ENCODE data around the gene LAMA2. TPM values are rescaled to one million over a fixed set of nuclear protein-coding genes. Genes with fewer than 3 reads are reported as not detected.

Gene LAMA2
- total RNA-seq, 1 experiment from 2014 or later: 4.2 TPM

DNA sequence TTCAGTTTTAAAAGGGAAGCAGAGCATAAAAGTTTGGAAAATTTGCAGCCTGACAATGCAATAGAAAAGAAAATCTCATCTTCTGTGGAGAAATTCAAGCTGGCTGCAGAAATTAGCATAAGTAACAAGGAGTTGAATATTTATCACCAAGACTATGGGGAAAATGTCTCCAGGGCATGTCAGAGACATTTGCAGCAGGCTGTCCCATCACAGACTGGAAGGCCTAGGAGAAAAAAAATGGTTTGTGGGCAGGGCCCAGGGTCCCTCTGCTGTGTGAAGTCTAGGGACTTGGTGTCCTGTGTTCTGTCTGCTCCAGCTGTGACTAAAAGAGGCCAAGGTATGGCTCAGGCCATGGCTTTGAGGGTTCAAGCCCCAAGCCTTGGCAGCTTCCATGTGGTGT is 8.1 kb upstream of the LAMA2 start:
- Histone ChIP-seq H3K79me2 (ENCODE audit: insufficient read depth, low read length) (no peaks in the 10 kb centered on the region), H2BK120ac (ENCODE audit: low read depth, low read length, poor library complexity, severe bottlenecking) (no peak overlapping the region), H4K5ac (ENCODE audit: insufficient read length, low read depth, low read length) (no peak overlapping the region), H3K79me1 (ENCODE audit: insufficient read depth, low read depth, low read length, poor library complexity, severe bottlenecking) (no peaks in the 10 kb centered on the region), H3K18ac (ENCODE audit: insufficient read length, low read depth, low read length) (no peak overlapping the region), H2BK15ac (ENCODE audit: low read depth, low read length) (no peak overlapping the region), H3K4ac (ENCODE audit: low read depth, low read length) (no peak overlapping the region), H2AFZ (ENCODE audit: low read length) (no peak overlapping the region), H2AK5ac (ENCODE audit: insufficient read length, low read length) (no peak overlapping the region), H3K4me1 (ENCODE audit: insufficient read depth, low read length) (no peaks in the 10 kb centered on the region), H4K20me1 (ENCODE audit: control insufficient read depth, insufficient read depth, insufficient read length) (no peaks in the 10 kb centered on the region), H3K27ac (ENCODE audit: insufficient read length, low read depth, low read length) (no peak overlapping the region), H2BK20ac (ENCODE audit: low read depth, low read length, poor library complexity, severe bottlenecking) (no peak overlapping the region), H2BK12ac (ENCODE audit: insufficient read length, low read depth, low read length) (no peak overlapping the region), H4K91ac (ENCODE audit: insufficient read length, low read depth, low read length) (no peak overlapping the region), H4K8ac (replicated peaks; ENCODE audit: insufficient read length, low read depth, low read length) (no peak overlapping the region), H3K23me2 (ENCODE audit: insufficient read length, low read depth, low read length, poor library complexity, severe bottlenecking) (no peaks in the 10 kb centered on the region), H3K4me2 (ENCODE audit: insufficient read depth, insufficient read length, low read length) (no peak overlapping the region), H3T11ph (ENCODE audit: low read length) (no peak overlapping the region), H3K9me3 (ENCODE audit: control insufficient read depth, low read depth, low read length) (no peaks in the 10 kb centered on the region), H3K14ac (ENCODE audit: insufficient read depth, low read length) (no peak overlapping the region), H2BK5ac (ENCODE audit: insufficient read length, low read length) (no peak overlapping the region), H3K56ac (ENCODE audit: insufficient read length, low read depth, low read length) (no peak overlapping the region), H3K27me3 (ENCODE audit: insufficient read depth, low read length) (no peaks in the 10 kb centered on the region), H3K9ac (ENCODE audit: extremely low read depth, insufficient read length, low read length) (no peak overlapping the region), H3K23ac (ENCODE audit: insufficient read length, low read depth, low read length) (no peak overlapping the region)
- Mint-ChIP-seq H3K4me1 (no peaks in the 10 kb centered on the region), H3K27me3 (ENCODE audit: low read depth) (no peaks in the 10 kb centered on the region), H3K27ac (no peak overlapping the region), H3K36me3 (ENCODE audit: insufficient read depth in 1 of 3, low read depth in 3 of 3) (peaks cover 0 to 6% (median 0%) of the 10 kb centered on the region in 3 experiments; a peak in 2 of 7 replicates), H3K9me3 (peaks cover 5 to 7% of the 10 kb centered on the region in 2 experiments; a peak in 2 of 5 replicates), H3K4me3 (no peak overlapping the region)
- TF ChIP-seq, protein P1, sequence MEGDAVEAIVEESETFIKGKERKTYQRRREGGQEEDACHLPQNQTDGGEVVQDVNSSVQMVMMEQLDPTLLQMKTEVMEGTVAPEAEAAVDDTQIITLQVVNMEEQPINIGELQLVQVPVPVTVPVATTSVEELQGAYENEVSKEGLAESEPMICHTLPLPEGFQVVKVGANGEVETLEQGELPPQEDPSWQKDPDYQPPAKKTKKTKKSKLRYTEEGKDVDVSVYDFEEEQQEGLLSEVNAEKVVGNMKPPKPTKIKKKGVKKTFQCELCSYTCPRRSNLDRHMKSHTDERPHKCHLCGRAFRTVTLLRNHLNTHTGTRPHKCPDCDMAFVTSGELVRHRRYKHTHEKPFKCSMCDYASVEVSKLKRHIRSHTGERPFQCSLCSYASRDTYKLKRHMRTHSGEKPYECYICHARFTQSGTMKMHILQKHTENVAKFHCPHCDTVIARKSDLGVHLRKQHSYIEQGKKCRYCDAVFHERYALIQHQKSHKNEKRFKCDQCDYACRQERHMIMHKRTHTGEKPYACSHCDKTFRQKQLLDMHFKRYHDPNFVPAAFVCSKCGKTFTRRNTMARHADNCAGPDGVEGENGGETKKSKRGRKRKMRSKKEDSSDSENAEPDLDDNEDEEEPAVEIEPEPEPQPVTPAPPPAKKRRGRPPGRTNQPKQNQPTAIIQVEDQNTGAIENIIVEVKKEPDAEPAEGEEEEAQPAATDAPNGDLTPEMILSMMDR (conservative IDR thresholded peaks at IDR 0.05): no peak
- DNase-seq: no peak
